SK-N-SH treated with all-trans-retinoic acid at 6 μM for 48 hours (cell line): Measurements from ENCODE around the gene SLC39A13.

Source experiments
- ATAC-seq: fragments of 200-7000 bp; cut with Tn5 transposase; 3 replicates; pipeline ENCODE4 v1.9.1; 2020; ENCODE audit warnings: mild to moderate bottlenecking, moderate library complexity
- ARNTL ChIP-seq: fragments of 450-650 bp; formaldehyde crosslinking; IDR thresholded peaks from 2 replicates; pipeline ENCODE4 v1.5.0; 2020; ENCODE audit warnings: low read depth, mild to moderate bottlenecking, moderate library complexity, borderline replicate concordance
- CSDC2 ChIP-seq: fragments of 250-450 bp; sonication (Bioruptor Pico); IDR thresholded peaks from 2 replicates; pipeline ENCODE4 v1.5.0; 2020; ENCODE audit warnings: mild to moderate bottlenecking, moderate library complexity
- ESRRG ChIP-seq: fragments of 250-450 bp; sonication (Bioruptor Pico); IDR thresholded peaks from 2 replicates; pipeline ENCODE4 v1.6.1; 2021; ENCODE audit warnings: mild to moderate bottlenecking
- GLIS3 ChIP-seq: fragments of 250-450 bp; sonication (Bioruptor Pico); IDR thresholded peaks from 2 replicates; pipeline ENCODE4 v1.5.0; 2020; ENCODE audit warnings: mild to moderate bottlenecking, moderate library complexity
- OSR1 ChIP-seq: fragments of 250-450 bp; sonication (Bioruptor Pico); IDR thresholded peaks from 2 replicates; pipeline ENCODE4 v1.8.0; 2022; ENCODE audit warnings: moderate library complexity, mild to moderate bottlenecking, inconsistent platforms
- PPARA ChIP-seq: fragments of 250-450 bp; sonication (Bioruptor Pico); IDR thresholded peaks from 2 replicates; pipeline ENCODE4 v1.5.0; 2020; ENCODE audit warnings: mild to moderate bottlenecking, borderline replicate concordance
- RARB ChIP-seq: fragments of 250-450 bp; sonication (Bioruptor Pico); IDR thresholded peaks from 2 replicates; pipeline ENCODE4 v1.8.0; 2021; ENCODE audit warnings: mild to moderate bottlenecking, moderate library complexity
- SNAI2 ChIP-seq: fragments of 250-450 bp; sonication (Bioruptor Pico); IDR thresholded peaks from 2 replicates; pipeline ENCODE4 v1.5.0; 2020; ENCODE audit warnings: mild to moderate bottlenecking, moderate library complexity
- TCF4 ChIP-seq: fragments of 250-450 bp; sonication (Bioruptor Pico); IDR thresholded peaks from 2 replicates; pipeline ENCODE4 v1.8.0; 2021; ENCODE audit warnings: mild to moderate bottlenecking, moderate library complexity, borderline replicate concordance
- TOX ChIP-seq: fragments of 250-450 bp; sonication (Bioruptor Pico); IDR thresholded peaks from 2 replicates; pipeline ENCODE4 v1.8.0; 2021; ENCODE audit warnings: mild to moderate bottlenecking, moderate library complexity, borderline replicate concordance
- ZC3H10 ChIP-seq: fragments of 250-450 bp; sonication (Bioruptor Pico); IDR thresholded peaks from 2 replicates; pipeline ENCODE4 v1.5.1; 2021; ENCODE audit warnings: mild to moderate bottlenecking, moderate library complexity
- ZFP3 ChIP-seq: fragments of 250-450 bp; sonication (Bioruptor Pico); IDR thresholded peaks from 2 replicates; pipeline ENCODE4 v1.5.0; 2020; ENCODE audit warnings: mild to moderate bottlenecking, moderate library complexity
- ZFP30 ChIP-seq: fragments of 450-650 bp; formaldehyde crosslinking; IDR thresholded peaks from 2 replicates; pipeline ENCODE4 v1.5.0; 2022; ENCODE audit warnings: mild to moderate bottlenecking, moderate library complexity
- ZNF565 ChIP-seq: fragments of 450-650 bp; formaldehyde crosslinking; conservative IDR thresholded peaks from 2 replicates; pipeline ENCODE4 v1.5.0; 2020; ENCODE audit warnings: low read depth, mild to moderate bottlenecking, moderate library complexity
- ZNF70 ChIP-seq: fragments of 450-650 bp; formaldehyde crosslinking; IDR thresholded peaks from 2 replicates; pipeline ENCODE4 v1.5.0; 2020; ENCODE audit warnings: mild to moderate bottlenecking, moderate library complexity
- ZNF8 ChIP-seq: fragments of 450-650 bp; formaldehyde crosslinking; IDR thresholded peaks from 2 replicates; pipeline ENCODE4 v1.5.0; 2020; ENCODE audit warnings: mild to moderate bottlenecking, moderate library complexity
- TF ChIP-seq, protein P1 (sequence below): fragments of 250-450 bp; sonication (Bioruptor Pico); IDR thresholded peaks from 2 replicates; pipeline ENCODE4 v1.8.0; 2021; ENCODE audit warnings: low read depth, mild to moderate bottlenecking, moderate library complexity, borderline replicate concordance
- TF ChIP-seq, protein P2 (sequence below): fragments of 250-450 bp; sonication (Bioruptor Pico); IDR thresholded peaks from 2 replicates; pipeline ENCODE4 v1.5.1; 2020; ENCODE audit warnings: low read depth, mild to moderate bottlenecking, moderate library complexity
- TF ChIP-seq, protein P3 (sequence below): fragments of 250-450 bp; sonication (Bioruptor Pico); IDR thresholded peaks from 2 replicates; pipeline ENCODE4 v1.5.0; 2020; ENCODE audit warnings: mild to moderate bottlenecking, moderate library complexity
- TF ChIP-seq, protein P4 (sequence below): fragments of 250-450 bp; sonication (Bioruptor Pico); IDR thresholded peaks from 2 replicates; pipeline ENCODE4 v1.5.1; 2021; ENCODE audit warnings: mild to moderate bottlenecking, moderate library complexity
- TF ChIP-seq, protein P5 (sequence below): fragments of 250-450 bp; sonication (Bioruptor Pico); IDR thresholded peaks from 2 replicates; pipeline ENCODE4 v1.8.0; 2020; ENCODE audit warnings: mild to moderate bottlenecking, moderate library complexity, borderline replicate concordance

Gene SLC39A13

DNA sequence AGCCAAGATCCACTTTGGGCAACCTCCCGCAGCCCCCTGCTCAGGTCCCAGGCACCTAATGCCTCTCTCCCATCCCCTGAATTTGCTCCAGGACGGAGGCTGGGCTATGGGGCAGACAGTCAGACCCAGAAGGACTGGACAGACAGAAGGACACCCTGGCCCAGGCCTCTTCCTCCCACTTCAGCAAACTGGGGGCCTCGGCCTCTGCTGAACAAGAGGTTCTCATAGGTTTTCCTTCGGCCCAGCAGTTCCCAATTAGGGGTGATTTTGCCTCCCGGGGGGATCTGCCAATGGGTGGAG lies 33.7 kb upstream of the SLC39A13 start:
- TF ChIP-seq, protein P1, sequence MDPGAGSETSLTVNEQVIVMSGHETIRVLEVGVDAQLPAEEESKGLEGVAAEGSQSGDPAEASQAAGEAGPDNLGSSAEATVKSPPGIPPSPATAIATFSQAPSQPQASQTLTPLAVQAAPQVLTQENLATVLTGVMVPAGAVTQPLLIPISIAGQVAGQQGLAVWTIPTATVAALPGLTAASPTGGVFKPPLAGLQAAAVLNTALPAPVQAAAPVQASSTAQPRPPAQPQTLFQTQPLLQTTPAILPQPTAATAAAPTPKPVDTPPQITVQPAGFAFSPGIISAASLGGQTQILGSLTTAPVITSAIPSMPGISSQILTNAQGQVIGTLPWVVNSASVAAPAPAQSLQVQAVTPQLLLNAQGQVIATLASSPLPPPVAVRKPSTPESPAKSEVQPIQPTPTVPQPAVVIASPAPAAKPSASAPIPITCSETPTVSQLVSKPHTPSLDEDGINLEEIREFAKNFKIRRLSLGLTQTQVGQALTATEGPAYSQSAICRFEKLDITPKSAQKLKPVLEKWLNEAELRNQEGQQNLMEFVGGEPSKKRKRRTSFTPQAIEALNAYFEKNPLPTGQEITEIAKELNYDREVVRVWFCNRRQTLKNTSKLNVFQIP (CRISPR knock-in tag): no peak
- TF ChIP-seq ESRRG (CRISPR knock-in tag) (no peak), ZNF565 (CRISPR knock-in tag) (no peak), GLIS3 (CRISPR knock-in tag) (no peak), ZNF70 (CRISPR knock-in tag) (no peak)
- no peak for ATAC-seq

DNA sequence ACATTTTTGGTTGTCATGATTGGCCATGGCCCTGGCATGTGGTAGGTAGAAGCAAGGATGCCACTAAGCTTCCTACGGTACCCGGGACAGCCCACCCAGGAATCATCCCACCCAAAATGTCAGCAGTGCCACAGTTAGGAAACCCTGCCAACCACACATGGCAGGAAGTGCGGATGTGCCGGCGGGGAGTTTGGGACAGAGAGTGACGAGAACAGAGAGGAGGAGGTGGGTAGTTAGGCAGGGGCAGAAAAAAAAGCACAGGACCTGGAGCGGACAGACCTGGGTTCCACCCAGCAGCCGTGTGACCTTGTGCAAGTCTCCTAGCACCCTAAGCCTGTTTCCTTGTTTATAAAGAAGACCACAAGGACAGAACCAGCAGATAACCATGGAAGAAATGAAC lies 33.4 kb upstream of the SLC39A13 start:
- ATAC-seq: no peak
- no peak for TF ChIP-seq PPARA (CRISPR knock-in tag)
- no peak for TF ChIP-seq ZNF565 (CRISPR knock-in tag)
- no peak for TF ChIP-seq ZFP30 (CRISPR knock-in tag)
- no peak for TF ChIP-seq ZC3H10 (CRISPR knock-in tag)
- TF ChIP-seq ZFP3: no peak
- no peak for TF ChIP-seq CSDC2 (CRISPR knock-in tag)
- no peak for TF ChIP-seq RARB
- no peak for TF ChIP-seq GLIS3 (CRISPR knock-in tag)
- TF ChIP-seq, protein P2, sequence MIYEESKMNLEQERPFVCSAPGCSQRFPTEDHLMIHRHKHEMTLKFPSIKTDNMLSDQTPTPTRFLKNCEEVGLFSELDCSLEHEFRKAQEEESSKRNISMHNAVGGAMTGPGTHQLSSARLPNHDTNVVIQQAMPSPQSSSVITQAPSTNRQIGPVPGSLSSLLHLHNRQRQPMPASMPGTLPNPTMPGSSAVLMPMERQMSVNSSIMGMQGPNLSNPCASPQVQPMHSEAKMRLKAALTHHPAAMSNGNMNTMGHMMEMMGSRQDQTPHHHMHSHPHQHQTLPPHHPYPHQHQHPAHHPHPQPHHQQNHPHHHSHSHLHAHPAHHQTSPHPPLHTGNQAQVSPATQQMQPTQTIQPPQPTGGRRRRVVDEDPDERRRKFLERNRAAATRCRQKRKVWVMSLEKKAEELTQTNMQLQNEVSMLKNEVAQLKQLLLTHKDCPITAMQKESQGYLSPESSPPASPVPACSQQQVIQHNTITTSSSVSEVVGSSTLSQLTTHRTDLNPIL (CRISPR knock-in tag): no peak
- no peak for TF ChIP-seq TCF4 (CRISPR knock-in tag)
- TF ChIP-seq ZNF70 (CRISPR knock-in tag): no peak
- no peak for TF ChIP-seq ARNTL (CRISPR knock-in tag)

DNA sequence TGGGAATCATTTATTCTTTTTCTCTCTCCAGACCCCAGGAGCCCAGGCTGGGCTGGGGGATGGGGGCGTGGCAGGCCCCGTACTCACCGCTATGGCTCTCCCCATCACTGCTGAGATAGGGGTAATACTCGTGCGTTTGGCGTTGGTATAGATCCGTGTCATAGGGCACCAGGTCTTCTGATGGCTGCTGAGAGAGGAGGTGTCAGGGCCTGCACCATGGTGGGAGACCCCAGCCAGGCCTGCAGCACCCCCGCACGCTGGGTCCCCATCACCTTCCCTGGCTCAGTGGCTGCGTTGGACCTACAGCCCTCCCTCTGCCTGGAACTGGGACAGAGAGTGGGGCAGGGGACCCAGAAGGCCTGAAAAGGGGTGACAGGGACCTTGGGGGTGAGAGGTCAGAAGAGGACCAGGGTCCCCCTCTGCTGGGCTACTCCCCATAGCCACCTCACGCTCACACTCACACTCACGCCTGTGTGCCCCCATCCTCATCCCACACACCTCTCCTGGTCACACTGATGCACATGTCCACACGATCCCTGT lies 32.8 kb upstream of the SLC39A13 start:
- no peak for ATAC-seq
- TF ChIP-seq ARNTL (CRISPR knock-in tag) (no peak), SNAI2 (CRISPR knock-in tag) (no peak), ZC3H10 (CRISPR knock-in tag) (no peak), OSR1 (CRISPR knock-in tag) (no peak), GLIS3 (CRISPR knock-in tag) (no peak), ZNF565 (CRISPR knock-in tag) (no peak), TOX (no peak), RARB (no peak), ZNF8 (CRISPR knock-in tag) (no peak), ZNF70 (CRISPR knock-in tag) (no peak), PPARA (CRISPR knock-in tag) (no peak), TCF4 (CRISPR knock-in tag) (no peak), CSDC2 (CRISPR knock-in tag) (no peak)
- TF ChIP-seq, protein P3, sequence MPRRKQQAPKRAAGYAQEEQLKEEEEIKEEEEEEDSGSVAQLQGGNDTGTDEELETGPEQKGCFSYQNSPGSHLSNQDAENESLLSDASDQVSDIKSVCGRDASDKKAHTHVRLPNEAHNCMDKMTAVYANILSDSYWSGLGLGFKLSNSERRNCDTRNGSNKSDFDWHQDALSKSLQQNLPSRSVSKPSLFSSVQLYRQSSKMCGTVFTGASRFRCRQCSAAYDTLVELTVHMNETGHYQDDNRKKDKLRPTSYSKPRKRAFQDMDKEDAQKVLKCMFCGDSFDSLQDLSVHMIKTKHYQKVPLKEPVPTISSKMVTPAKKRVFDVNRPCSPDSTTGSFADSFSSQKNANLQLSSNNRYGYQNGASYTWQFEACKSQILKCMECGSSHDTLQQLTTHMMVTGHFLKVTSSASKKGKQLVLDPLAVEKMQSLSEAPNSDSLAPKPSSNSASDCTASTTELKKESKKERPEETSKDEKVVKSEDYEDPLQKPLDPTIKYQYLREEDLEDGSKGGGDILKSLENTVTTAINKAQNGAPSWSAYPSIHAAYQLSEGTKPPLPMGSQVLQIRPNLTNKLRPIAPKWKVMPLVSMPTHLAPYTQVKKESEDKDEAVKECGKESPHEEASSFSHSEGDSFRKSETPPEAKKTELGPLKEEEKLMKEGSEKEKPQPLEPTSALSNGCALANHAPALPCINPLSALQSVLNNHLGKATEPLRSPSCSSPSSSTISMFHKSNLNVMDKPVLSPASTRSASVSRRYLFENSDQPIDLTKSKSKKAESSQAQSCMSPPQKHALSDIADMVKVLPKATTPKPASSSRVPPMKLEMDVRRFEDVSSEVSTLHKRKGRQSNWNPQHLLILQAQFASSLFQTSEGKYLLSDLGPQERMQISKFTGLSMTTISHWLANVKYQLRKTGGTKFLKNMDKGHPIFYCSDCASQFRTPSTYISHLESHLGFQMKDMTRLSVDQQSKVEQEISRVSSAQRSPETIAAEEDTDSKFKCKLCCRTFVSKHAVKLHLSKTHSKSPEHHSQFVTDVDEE: no peak
- TF ChIP-seq, protein P4, sequence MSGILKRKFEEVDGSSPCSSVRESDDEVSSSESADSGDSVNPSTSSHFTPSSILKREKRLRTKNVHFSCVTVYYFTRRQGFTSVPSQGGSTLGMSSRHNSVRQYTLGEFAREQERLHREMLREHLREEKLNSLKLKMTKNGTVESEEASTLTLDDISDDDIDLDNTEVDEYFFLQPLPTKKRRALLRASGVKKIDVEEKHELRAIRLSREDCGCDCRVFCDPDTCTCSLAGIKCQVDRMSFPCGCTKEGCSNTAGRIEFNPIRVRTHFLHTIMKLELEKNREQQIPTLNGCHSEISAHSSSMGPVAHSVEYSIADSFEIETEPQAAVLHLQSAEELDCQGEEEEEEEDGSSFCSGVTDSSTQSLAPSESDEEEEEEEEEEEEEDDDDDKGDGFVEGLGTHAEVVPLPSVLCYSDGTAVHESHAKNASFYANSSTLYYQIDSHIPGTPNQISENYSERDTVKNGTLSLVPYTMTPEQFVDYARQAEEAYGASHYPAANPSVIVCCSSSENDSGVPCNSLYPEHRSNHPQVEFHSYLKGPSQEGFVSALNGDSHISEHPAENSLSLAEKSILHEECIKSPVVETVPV (CRISPR knock-in tag): no peak
- TF ChIP-seq, protein P2 (CRISPR knock-in tag): no peak
- TF ChIP-seq, protein P5, sequence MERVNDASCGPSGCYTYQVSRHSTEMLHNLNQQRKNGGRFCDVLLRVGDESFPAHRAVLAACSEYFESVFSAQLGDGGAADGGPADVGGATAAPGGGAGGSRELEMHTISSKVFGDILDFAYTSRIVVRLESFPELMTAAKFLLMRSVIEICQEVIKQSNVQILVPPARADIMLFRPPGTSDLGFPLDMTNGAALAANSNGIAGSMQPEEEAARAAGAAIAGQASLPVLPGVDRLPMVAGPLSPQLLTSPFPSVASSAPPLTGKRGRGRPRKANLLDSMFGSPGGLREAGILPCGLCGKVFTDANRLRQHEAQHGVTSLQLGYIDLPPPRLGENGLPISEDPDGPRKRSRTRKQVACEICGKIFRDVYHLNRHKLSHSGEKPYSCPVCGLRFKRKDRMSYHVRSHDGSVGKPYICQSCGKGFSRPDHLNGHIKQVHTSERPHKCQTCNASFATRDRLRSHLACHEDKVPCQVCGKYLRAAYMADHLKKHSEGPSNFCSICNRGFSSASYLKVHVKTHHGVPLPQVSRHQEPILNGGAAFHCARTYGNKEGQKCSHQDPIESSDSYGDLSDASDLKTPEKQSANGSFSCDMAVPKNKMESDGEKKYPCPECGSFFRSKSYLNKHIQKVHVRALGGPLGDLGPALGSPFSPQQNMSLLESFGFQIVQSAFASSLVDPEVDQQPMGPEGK: no peak
